Dedifferentiated amniotic fluid mesenchymal stem cell (primary cell): ENCODE results near the gene OR6Q1.
"Not testable (repeated sequence)": the region's sequence is repeated elsewhere in the genome, so short reads cannot be mapped to it uniquely, and the experiment has no call there.

Experiments used
- DNase-seq: peaks from one replicate; pipeline ENCODE4 v3.0.0-alpha.2; 2016; ENCODE audit errors: extremely low spot score

Gene OR6Q1

DNA sequence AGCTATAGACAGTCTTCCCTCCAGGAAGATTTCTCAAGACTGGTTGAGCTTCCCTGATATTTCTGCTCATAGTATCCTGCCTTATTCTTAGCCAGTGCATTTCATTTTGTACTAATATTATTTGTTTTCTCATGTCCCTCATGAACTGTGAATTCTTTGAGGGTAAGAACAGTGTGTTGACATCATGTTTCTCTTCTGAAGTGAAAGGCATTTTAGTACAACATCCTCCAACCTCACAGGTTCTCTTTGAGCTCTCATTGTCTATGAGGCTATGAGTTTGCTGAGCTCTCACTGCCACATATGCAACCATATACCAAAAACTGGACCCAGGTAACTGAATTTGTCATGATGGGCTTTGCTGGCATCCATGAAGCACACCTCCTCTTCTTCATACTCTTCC, at the start of gene OR6Q1:
OR6Q1 (plus strand) TSS at position 301 of the 400 bp plus-strand sequence; CDS start at position 301, 0 bp downstream.
- no peak for DNase-seq

GRCh38 chr11:57981536-57981935, 49.2 kb upstream of the OR6Q1 start:
- no peak for DNase-seq

GRCh38 chr11:57982776-57983175, 48.0 kb upstream of the OR6Q1 start:
- no peak for DNase-seq

- DNase-seq: no peak
Observed at GRCh38 chr11:57983191-57983590, 47.6 kb upstream of the OR6Q1 start.

- DNase-seq: not testable (repeated sequence)
Observed at GRCh38 chr11:57999523-57999922, 31.2 kb upstream of the OR6Q1 start.

- DNase-seq: not testable (repeated sequence)
Observed at GRCh38 chr11:58000021-58000420, 30.7 kb upstream of the OR6Q1 start.

- DNase-seq: no peak
Observed at GRCh38 chr11:58000699-58001098, 30.1 kb upstream of the OR6Q1 start.

- no peak for DNase-seq
Observed at GRCh38 chr11:58003036-58003435, 27.7 kb upstream of the OR6Q1 start.

GRCh38 chr11:58003591-58003990, 27.2 kb upstream of the OR6Q1 start:
- DNase-seq: no peak

GRCh38 chr11:58004664-58005063, 26.1 kb upstream of the OR6Q1 start:
- DNase-seq: no peak

DNA sequence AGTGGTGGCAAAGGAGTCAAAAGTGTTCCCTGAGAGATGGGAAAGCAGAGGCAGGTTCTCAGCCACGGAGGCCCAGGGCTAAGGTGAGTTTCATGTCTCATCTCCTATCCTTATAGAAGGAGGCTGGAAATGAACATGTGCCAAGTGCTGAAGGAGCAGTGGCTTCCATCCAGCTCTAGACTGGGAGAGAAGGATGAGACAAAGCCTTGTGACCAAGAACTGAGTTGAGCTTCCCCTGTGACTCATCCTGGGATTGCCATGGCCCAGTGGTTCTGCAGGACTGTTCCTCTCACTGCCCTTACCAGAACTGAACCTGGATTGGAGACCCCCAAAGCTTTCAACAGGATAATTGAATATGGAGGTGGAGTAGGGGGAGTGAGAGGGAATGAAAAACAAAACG, 23.8 kb upstream of the OR6Q1 start:
- DNase-seq: no peak

- DNase-seq: no peak
Observed at GRCh38 chr11:58011771-58012170, 19.0 kb upstream of the OR6Q1 start.

GRCh38 chr11:58023435-58023931, 7.3 kb upstream of the OR6Q1 start, which contains the start of gene OR9Q1:
OR9Q1 (plus strand) TSS chr11:58023881; CDS start chr11:58179445, 155,564 bp downstream.
- no peak for DNase-seq

- DNase-seq: no peak
Observed at GRCh38 chr11:58024601-58025091, 6.1 kb upstream of the OR6Q1 start.

DNA sequence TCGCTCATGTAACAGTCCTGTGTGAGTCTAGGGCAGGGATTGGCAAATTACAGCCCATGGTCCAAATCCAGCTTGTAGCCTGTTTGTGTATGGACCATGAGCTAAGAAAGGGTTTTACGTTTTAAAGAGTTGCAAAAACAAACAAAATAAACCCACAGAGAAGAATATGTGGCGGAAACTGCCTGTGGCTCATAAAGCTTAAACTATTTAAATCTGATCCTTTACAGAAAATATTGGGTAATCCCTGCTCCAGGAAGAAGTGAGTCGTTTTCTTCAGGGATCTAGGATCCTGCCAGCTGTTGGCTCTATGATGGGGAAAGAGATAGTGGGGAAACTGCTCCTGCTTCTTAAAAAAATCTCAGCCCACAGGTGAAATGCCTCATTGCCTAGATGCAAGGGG, 3.4 kb upstream of the OR6Q1 start:
- DNase-seq: no peak

DNA sequence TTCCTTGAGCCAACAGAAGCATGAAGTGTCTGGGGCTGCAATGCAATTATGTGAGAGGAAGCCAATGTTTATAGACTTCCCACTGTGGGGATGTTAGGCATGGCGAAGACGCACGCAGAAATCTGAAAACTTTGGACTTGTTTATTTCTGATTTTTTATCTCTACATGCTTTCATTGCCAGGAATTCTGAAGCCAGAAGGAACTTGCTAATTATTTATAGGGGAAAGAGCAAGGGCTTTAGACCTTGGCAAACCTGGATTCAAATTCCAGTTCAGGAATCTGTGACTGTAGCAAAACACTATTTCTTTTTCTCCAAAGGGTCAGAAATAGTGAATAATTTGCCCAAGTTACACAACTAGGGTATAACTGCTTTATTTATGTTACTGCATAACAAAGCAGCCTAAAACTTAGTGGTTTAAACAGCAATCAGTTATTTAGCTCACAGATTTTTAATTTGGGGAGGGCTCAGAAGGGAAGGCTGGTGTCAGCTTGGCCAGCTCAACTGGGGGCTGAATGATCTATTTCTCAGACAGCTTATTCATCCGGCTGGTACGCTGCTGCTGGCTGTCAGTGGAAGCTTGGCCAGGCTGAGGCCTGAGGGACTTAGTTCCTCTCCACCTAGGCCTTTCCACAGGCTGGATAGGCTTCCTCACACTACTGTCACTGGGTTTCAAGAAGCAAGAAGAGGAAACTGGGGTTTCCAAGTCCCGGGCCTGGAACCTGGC, 1.9 kb upstream of the OR6Q1 start:
- no peak for DNase-seq

- DNase-seq: no peak
Observed at GRCh38 chr11:58034471-58034870, 3.7 kb downstream of the OR6Q1 start.

DNA sequence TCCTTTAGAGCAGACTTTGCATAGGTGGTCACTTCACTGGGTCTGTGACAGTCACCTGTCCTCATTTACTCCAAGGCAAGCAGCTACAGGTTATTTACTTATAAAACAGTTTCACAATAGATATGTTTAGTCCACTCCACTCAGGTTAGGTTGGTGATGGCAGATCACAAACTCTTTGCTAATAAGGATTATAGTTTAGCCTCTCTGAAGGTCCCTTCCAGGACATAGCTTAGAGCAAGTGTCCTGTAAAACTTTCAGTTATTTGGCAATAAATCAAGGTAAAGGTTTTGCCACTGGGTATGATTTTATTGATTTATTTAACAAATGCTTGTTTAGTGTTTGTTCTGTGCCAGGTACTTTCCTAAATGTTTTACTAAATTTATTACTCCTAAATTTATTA, 8.8 kb downstream of the OR6Q1 start:
- no peak for DNase-seq

- no peak for DNase-seq
Observed at GRCh38 chr11:58043379-58043778, 12.6 kb downstream of the OR6Q1 start.

GRCh38 chr11:58046231-58046630, 15.5 kb downstream of the OR6Q1 start:
- DNase-seq: no peak

GRCh38 chr11:58047818-58048217, 17.1 kb downstream of the OR6Q1 start:
- DNase-seq: no peak

DNA sequence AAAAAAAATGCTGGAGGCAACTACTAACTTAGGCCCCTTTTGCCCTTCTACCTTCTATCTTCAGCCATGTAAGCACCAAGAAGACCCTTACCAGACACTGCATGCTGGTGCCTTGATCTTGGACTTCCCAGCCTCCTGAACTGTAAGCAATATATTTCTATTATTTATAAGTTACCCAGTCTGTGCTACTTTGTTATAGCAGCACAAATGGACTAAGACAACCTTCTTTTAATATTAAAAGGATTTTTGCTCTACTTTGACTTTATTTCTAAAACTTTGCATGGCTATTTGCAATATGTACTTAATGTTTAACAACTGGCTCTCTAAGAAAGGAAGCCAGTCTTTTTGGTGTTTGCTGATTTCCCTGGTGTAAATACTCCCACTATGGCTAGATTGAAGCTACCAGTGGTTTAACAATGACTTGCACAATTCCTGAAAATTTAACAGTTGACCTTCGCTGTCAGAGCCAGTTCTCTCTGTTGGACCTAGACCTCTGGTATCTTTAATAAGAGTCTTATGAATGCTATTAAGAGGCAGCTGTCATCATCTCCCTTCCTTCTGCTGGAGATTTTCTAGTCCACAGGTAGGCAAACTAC, 25.2 kb downstream of the OR6Q1 start:
- no peak for DNase-seq

DNA sequence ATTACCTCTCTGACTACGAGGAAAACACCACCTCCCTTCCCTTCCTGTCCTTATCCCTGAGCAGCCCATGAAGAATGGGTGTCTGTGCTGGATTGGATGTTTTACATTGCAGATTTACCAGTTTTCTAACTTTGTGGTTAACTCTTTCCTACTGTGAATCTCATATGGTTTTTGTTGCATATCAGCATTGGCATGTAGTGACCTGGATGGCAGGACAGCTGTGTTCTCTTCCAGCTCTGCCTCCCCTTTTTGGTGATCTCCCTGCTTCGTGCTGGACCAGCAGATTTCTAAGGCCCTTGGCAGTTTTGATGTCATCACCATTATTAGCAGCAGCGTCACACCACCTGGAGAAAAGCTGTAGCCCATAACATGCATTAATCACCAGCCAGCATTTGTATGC, 26.7 kb downstream of the OR6Q1 start:
- DNase-seq: no peak
